ENCODE data around the gene OGDH.
"Not testable (repeated sequence)": the region's sequence is repeated elsewhere in the genome, so short reads cannot be mapped to it uniquely, and the experiment has no call there.

The OGDH gene

GRCh38 chr7:44694326-44694725, 87.9 kb downstream of the OGDH start:
- in situ Hi-C loops (cut with MboI; ENCODE audit: low sequenced_read_pairs, unreplicated experiment) = no loop called here
- TF ChIP-seq CTCF (IDR thresholded peaks at IDR 0.05; ENCODE audit: borderline replicate concordance, control extremely low read depth, extremely low read depth, insufficient read depth, missing control alignments) = no peak
- DNase-seq (ENCODE audit: low spot score) = no peak

GRCh38 chr7:44694766-44695165, 88.3 kb downstream of the OGDH start:
- no peak for TF ChIP-seq CTCF (IDR thresholded peaks at IDR 0.05; ENCODE audit: borderline replicate concordance, control extremely low read depth, extremely low read depth, insufficient read depth, missing control alignments)
- in situ Hi-C loops (cut with MboI; ENCODE audit: low sequenced_read_pairs, unreplicated experiment) = no loop called here
- no peak for DNase-seq (ENCODE audit: low spot score)

- TF ChIP-seq CTCF (IDR thresholded peaks at IDR 0.05; ENCODE audit: borderline replicate concordance, control extremely low read depth, extremely low read depth, insufficient read depth, missing control alignments) = no peak
- in situ Hi-C loops (cut with MboI; ENCODE audit: low sequenced_read_pairs, unreplicated experiment) = no loop called here
- no peak for DNase-seq (ENCODE audit: low spot score)
These were observed 89.3 kb downstream of the OGDH start for GRCh38 chr7:44695756-44696155.

- TF ChIP-seq CTCF (IDR thresholded peaks at IDR 0.05; ENCODE audit: borderline replicate concordance, control extremely low read depth, extremely low read depth, insufficient read depth, missing control alignments) = no peak
- DNase-seq (ENCODE audit: low spot score) = no peak
- in situ Hi-C loops (cut with MboI; ENCODE audit: low sequenced_read_pairs, unreplicated experiment) = no loop called here
These were observed 90.3 kb downstream of the OGDH start for GRCh38 chr7:44696728-44697127.

- in situ Hi-C loops (cut with MboI; ENCODE audit: low sequenced_read_pairs, unreplicated experiment) = no loop called here
- DNase-seq (ENCODE audit: low spot score) = no peak
These were observed 91.0 kb downstream of the OGDH start for GRCh38 chr7:44697136-44698045.

GRCh38 chr7:44698046-44698580, 91.7 kb downstream of the OGDH start:
- in situ Hi-C loops (cut with MboI; ENCODE audit: low sequenced_read_pairs, unreplicated experiment) = no loop called here
- no peak for TF ChIP-seq CTCF (IDR thresholded peaks at IDR 0.05; ENCODE audit: borderline replicate concordance, control extremely low read depth, extremely low read depth, insufficient read depth, missing control alignments)
- peak; percentile 18 for DNase-seq (ENCODE audit: low spot score)

More at GRCh38 chr7:44697136-44698045, 91.0 kb downstream of the OGDH start:
- TF ChIP-seq CTCF (IDR thresholded peaks at IDR 0.05; ENCODE audit: borderline replicate concordance, control extremely low read depth, extremely low read depth, insufficient read depth, missing control alignments) = no peak

- DNase-seq (ENCODE audit: low spot score); in situ Hi-C loops (cut with MboI; ENCODE audit: low sequenced_read_pairs, unreplicated experiment): not testable (repeated sequence)
These were observed 93.2 kb downstream of the OGDH start for GRCh38 chr7:44699598-44699997.
